Measurements from ENCODE around the gene SEMA4F.

The SEMA4F gene

GRCh38 chr2:74659462-74659861 is 5.4 kb downstream of the SEMA4F start:
- in situ Hi-C loops (cut with MboI; ENCODE audit: low sequenced_read_pairs) = no loop called here

GRCh38 chr2:74668087-74668486 is 14.0 kb downstream of the SEMA4F start:
- in situ Hi-C loops (cut with MboI; ENCODE audit: low sequenced_read_pairs) = no loop called here

GRCh38 chr2:74670263-74670662 is 16.2 kb downstream of the SEMA4F start:
- in situ Hi-C loops (cut with MboI; ENCODE audit: low sequenced_read_pairs) = no loop called here

- in situ Hi-C loops (cut with MboI; ENCODE audit: low sequenced_read_pairs) = no loop called here
Measured at GRCh38 chr2:74671479-74671878, 17.4 kb downstream of the SEMA4F start.

- in situ Hi-C loops (cut with MboI; ENCODE audit: low sequenced_read_pairs) = no loop called here
Measured at GRCh38 chr2:74673826-74674528, 19.9 kb downstream of the SEMA4F start.

- in situ Hi-C loops (cut with MboI; ENCODE audit: low sequenced_read_pairs) = no loop called here
Measured at GRCh38 chr2:74675090-74675489, 21.0 kb downstream of the SEMA4F start.

- in situ Hi-C loops (cut with MboI; ENCODE audit: low sequenced_read_pairs) = no loop called here
Measured at GRCh38 chr2:74676331-74676730, 22.3 kb downstream of the SEMA4F start.

GRCh38 chr2:74679615-74680014 is 25.6 kb downstream of the SEMA4F start:
- in situ Hi-C loops (cut with MboI; ENCODE audit: low sequenced_read_pairs) = no loop called here

- in situ Hi-C loops (cut with MboI; ENCODE audit: low sequenced_read_pairs) = no loop called here
Measured at GRCh38 chr2:74682501-74682900, 28.5 kb downstream of the SEMA4F start.

GRCh38 chr2:74685408-74685807 is 31.4 kb downstream of the SEMA4F start:
- in situ Hi-C loops (cut with MboI; ENCODE audit: low sequenced_read_pairs) = no loop called here

- in situ Hi-C loops (cut with MboI; ENCODE audit: low sequenced_read_pairs) = no loop called here
Measured at GRCh38 chr2:74688881-74689280, 34.8 kb downstream of the SEMA4F start.

- in situ Hi-C loops (cut with MboI; ENCODE audit: low sequenced_read_pairs) = no loop called here
Measured at GRCh38 chr2:74689671-74690070, 35.6 kb downstream of the SEMA4F start.

GRCh38 chr2:74690571-74690970 is 36.5 kb downstream of the SEMA4F start:
- in situ Hi-C loops (cut with MboI; ENCODE audit: low sequenced_read_pairs) = no loop called here

GRCh38 chr2:74691929-74692328 is 37.9 kb downstream of the SEMA4F start:
- in situ Hi-C loops (cut with MboI; ENCODE audit: low sequenced_read_pairs) = no loop called here

- in situ Hi-C loops (cut with MboI; ENCODE audit: low sequenced_read_pairs) = no loop called here
Measured at GRCh38 chr2:74693213-74693612, 39.2 kb downstream of the SEMA4F start.

- in situ Hi-C loops (cut with MboI; ENCODE audit: low sequenced_read_pairs) = no loop called here
Measured at GRCh38 chr2:74693668-74694067, 39.6 kb downstream of the SEMA4F start.

- in situ Hi-C loops (cut with MboI; ENCODE audit: low sequenced_read_pairs) = no loop called here
Measured at GRCh38 chr2:74694281-74694680, 40.2 kb downstream of the SEMA4F start.

- in situ Hi-C loops (cut with MboI; ENCODE audit: low sequenced_read_pairs) = no loop called here
Measured at GRCh38 chr2:74695663-74696062, 41.6 kb downstream of the SEMA4F start.

- in situ Hi-C loops (cut with MboI; ENCODE audit: low sequenced_read_pairs) = no loop called here
Measured at GRCh38 chr2:74696829-74697228, 42.8 kb downstream of the SEMA4F start.

- in situ Hi-C loops (cut with MboI; ENCODE audit: low sequenced_read_pairs) = loop anchor here (25.0 kb wide), 1 partner anchor 186 kb away; no protein-coding TSS in a partner anchor
Measured at GRCh38 chr2:74700643-74701372, 46.8 kb downstream of the SEMA4F start.

GRCh38 chr2:74702001-74702715 is 48.1 kb downstream of the SEMA4F start:
- in situ Hi-C loops (cut with MboI; ENCODE audit: low sequenced_read_pairs) = loop anchor here (25.0 kb wide), 1 partner anchor 185 kb away; no protein-coding TSS in a partner anchor

- in situ Hi-C loops (cut with MboI; ENCODE audit: low sequenced_read_pairs) = loop anchor here (25.0 kb wide), 1 partner anchor 184 kb away; no protein-coding TSS in a partner anchor
Measured at GRCh38 chr2:74703373-74703772, 49.3 kb downstream of the SEMA4F start.

Data from hTERT RPE-1 (cell line).